Astrocyte (in vitro differentiated cells and primary cell): ENCODE results near the gene MAX. TPM values are rescaled to one million over a fixed set of nuclear protein-coding genes. Genes with fewer than 3 reads are reported as not detected.

Experiments
- DNase-seq: peaks from one replicate; pipeline ENCODE4 v3.0.0-alpha.2; 2010; ENCODE audit warnings: low read depth
- FAIRE-seq: peaks from 2 replicates; lab custom pipeline; 2011; peaks lifted over from hg19 to GRCh38; lab: Jason Lieb, UNC
- H2AFZ ChIP-seq: 2 replicates; pipeline ENCODE4 v1.6.0; 2012; ENCODE audit warnings: low read depth, low read length, inconsistent platforms
- H3K27ac ChIP-seq: 2 replicates; pipeline ENCODE4 v1.5.1; 2011; ENCODE audit warnings: low read depth, low read length, inconsistent platforms
- H3K27me3 ChIP-seq: 2 replicates; pipeline ENCODE4 v1.6.0; 2011; ENCODE audit warnings: low read length, inconsistent platforms; ENCODE audit not compliant: insufficient read depth
- H3K36me3 ChIP-seq: 2 replicates; pipeline ENCODE4 v1.5.1; 2011; ENCODE audit warnings: low read length, inconsistent platforms; ENCODE audit not compliant: insufficient read depth
- H3K4me1 ChIP-seq: 2 replicates; pipeline ENCODE4 v1.5.1; 2011; ENCODE audit warnings: low read length, inconsistent platforms; ENCODE audit not compliant: insufficient read depth
- H3K4me2 ChIP-seq: 2 replicates; pipeline ENCODE4 v1.6.0; 2012; ENCODE audit warnings: low read length, inconsistent platforms
- H3K4me3 ChIP-seq: 2 replicates; pipeline ENCODE4 v1.5.1; 2011; ENCODE audit warnings: low read depth, mild to moderate bottlenecking, low read length, inconsistent platforms; ENCODE audit not compliant: insufficient read depth
- H3K79me2 ChIP-seq: 2 replicates; pipeline ENCODE4 v1.6.0; 2012; ENCODE audit warnings: mild to moderate bottlenecking, low read length, inconsistent platforms; ENCODE audit not compliant: insufficient read depth
- H3K9ac ChIP-seq: 2 replicates; pipeline ENCODE4 v1.6.0; 2012; ENCODE audit warnings: mild to moderate bottlenecking, low read length, inconsistent platforms
- H3K9me3 ChIP-seq: 2 replicates; pipeline ENCODE4 v1.5.1; 2012; ENCODE audit warnings: low read depth, mild to moderate bottlenecking, low read length, inconsistent platforms; ENCODE audit not compliant: insufficient read depth
- H4K20me1 ChIP-seq: 2 replicates; pipeline ENCODE4 v1.6.0; 2012; ENCODE audit warnings: low read length, inconsistent platforms; ENCODE audit not compliant: insufficient read depth
- H3K27ac Mint-ChIP-seq: one replicate; pipeline ENCODE4 v1.8.0; 2021; ENCODE audit warnings: mild to moderate bottlenecking, mixed read lengths; ENCODE audit not compliant: unreplicated experiment
- H3K27me3 Mint-ChIP-seq: one replicate; pipeline ENCODE4 v1.8.0; 2021; ENCODE audit warnings: low read depth, mixed read lengths; ENCODE audit not compliant: unreplicated experiment
- H3K36me3 Mint-ChIP-seq: one replicate; pipeline ENCODE4 v1.8.0; 2021; ENCODE audit warnings: low read depth, mixed read lengths; ENCODE audit not compliant: unreplicated experiment
- H3K4me1 Mint-ChIP-seq: one replicate; pipeline ENCODE4 v1.8.0; 2021; ENCODE audit warnings: low read depth, mixed read lengths; ENCODE audit not compliant: unreplicated experiment
- H3K4me3 Mint-ChIP-seq: one replicate; pipeline ENCODE4 v1.8.0; 2021; ENCODE audit warnings: mild to moderate bottlenecking, moderate library complexity, mixed read lengths; ENCODE audit not compliant: unreplicated experiment
- H3K9me3 Mint-ChIP-seq: one replicate; pipeline ENCODE4 v1.8.0; 2021; ENCODE audit warnings: mild to moderate bottlenecking, mixed read lengths; ENCODE audit not compliant: unreplicated experiment
- EZH2 ChIP-seq: IDR thresholded peaks from 2 replicates; pipeline ENCODE4 v1.6.1; 2012; ENCODE audit warnings: mild to moderate bottlenecking, low read length, inconsistent platforms; ENCODE audit not compliant: insufficient read depth
- total RNA-seq: library from RNA; stranded (reverse); gene quantifications from 2 replicates; pipeline ENCODE4 v1.2.1, GENCODE V29; 2021
- TF ChIP-seq, protein P1 (sequence below): IDR thresholded peaks from 2 replicates; pipeline ENCODE4 v1.5.1; 2011; ENCODE audit warnings: low read depth, mild to moderate bottlenecking, inconsistent platforms, low read length, moderate library complexity; ENCODE audit not compliant: insufficient read depth

Gene MAX
- total RNA-seq, 1 donor from 2014 or later = 113 TPM

DNA sequence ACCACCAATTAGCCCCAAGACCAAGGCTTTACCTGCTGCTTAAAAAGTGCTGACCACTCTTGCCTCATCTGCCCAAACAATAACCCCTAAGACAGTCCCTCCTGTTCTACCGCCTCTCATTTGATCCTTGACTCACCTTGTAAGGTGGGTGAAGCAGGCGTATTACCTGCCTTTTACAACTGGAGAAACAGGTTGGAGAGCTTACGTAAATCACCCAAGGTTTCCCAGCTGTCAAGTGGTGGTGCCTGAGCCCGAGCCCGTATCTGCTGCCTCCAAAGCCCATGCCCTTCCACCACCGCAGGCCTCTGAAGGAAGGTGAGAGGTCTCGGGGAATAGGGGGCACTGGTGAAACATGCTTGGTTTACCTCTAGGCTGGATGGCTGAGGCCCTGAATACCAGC, 36.6 kb downstream of the MAX start:
- peaks cover 19% of the 10 kb centered on the region for H4K20me1 ChIP-seq
- H3K9ac ChIP-seq = no peak overlapping the region
- no peak for DNase-seq
- Mint-ChIP-seq H3K4me3 (no peak overlapping the region), H3K27ac (no peak overlapping the region), H3K27me3 (no peaks in the 10 kb centered on the region), H3K4me1 (peaks cover 4% of the 10 kb centered on the region), H3K9me3 (no peaks in the 10 kb centered on the region), H3K36me3 (peaks cover 48% of the 10 kb centered on the region)
- H3K4me2 ChIP-seq = no peak overlapping the region
- no peak overlapping the region for H3K4me3 ChIP-seq
- H3K27me3 ChIP-seq = no peaks in the 10 kb centered on the region
- H3K36me3 ChIP-seq = peaks cover 9% of the 10 kb centered on the region
- H3K9me3 ChIP-seq = no peaks in the 10 kb centered on the region
- no peak overlapping the region for H2AFZ ChIP-seq
- no peaks in the 10 kb centered on the region for H3K79me2 ChIP-seq
- H3K27ac ChIP-seq = no peak overlapping the region
- H3K4me1 ChIP-seq = peaks cover 12% of the 10 kb centered on the region
- no peak for TF ChIP-seq EZH2
- TF ChIP-seq, protein P1, sequence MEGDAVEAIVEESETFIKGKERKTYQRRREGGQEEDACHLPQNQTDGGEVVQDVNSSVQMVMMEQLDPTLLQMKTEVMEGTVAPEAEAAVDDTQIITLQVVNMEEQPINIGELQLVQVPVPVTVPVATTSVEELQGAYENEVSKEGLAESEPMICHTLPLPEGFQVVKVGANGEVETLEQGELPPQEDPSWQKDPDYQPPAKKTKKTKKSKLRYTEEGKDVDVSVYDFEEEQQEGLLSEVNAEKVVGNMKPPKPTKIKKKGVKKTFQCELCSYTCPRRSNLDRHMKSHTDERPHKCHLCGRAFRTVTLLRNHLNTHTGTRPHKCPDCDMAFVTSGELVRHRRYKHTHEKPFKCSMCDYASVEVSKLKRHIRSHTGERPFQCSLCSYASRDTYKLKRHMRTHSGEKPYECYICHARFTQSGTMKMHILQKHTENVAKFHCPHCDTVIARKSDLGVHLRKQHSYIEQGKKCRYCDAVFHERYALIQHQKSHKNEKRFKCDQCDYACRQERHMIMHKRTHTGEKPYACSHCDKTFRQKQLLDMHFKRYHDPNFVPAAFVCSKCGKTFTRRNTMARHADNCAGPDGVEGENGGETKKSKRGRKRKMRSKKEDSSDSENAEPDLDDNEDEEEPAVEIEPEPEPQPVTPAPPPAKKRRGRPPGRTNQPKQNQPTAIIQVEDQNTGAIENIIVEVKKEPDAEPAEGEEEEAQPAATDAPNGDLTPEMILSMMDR = no peak
- FAIRE-seq = no peak

- Histone ChIP-seq H3K36me3 (peaks cover 9% of the 10 kb centered on the region), H3K27ac (no peak overlapping the region), H3K4me2 (peak overlapping the region; percentile 38), H4K20me1 (peaks cover 4% of the 10 kb centered on the region), H3K27me3 (no peaks in the 10 kb centered on the region), H3K9ac (no peak overlapping the region), H3K9me3 (no peaks in the 10 kb centered on the region), H3K4me3 (no peak overlapping the region), H3K79me2 (no peaks in the 10 kb centered on the region), H2AFZ (no peak overlapping the region), H3K4me1 (peaks cover 12% of the 10 kb centered on the region)
- Mint-ChIP-seq H3K27me3 (no peaks in the 10 kb centered on the region), H3K4me3 (no peak overlapping the region), H3K36me3 (peaks cover 37% of the 10 kb centered on the region), H3K27ac (peak overlapping the region; percentile 69), H3K9me3 (no peaks in the 10 kb centered on the region), H3K4me1 (peaks cover 4% of the 10 kb centered on the region)
- TF ChIP-seq, protein P1 = no peak
- no peak for TF ChIP-seq EZH2
- DNase-seq = peak; percentile 4
- FAIRE-seq = peak; percentile 9
These were observed 39.9 kb downstream of the MAX start for GRCh38 chr14:65062096-65063075.

- Histone ChIP-seq H3K27ac (no peak overlapping the region), H3K9me3 (no peaks in the 10 kb centered on the region), H4K20me1 (peaks cover 4% of the 10 kb centered on the region), H3K4me3 (no peak overlapping the region), H3K36me3 (peaks cover 6% of the 10 kb centered on the region), H3K4me1 (peaks cover 11% of the 10 kb centered on the region), H3K79me2 (no peaks in the 10 kb centered on the region), H2AFZ (no peak overlapping the region), H3K4me2 (no peak overlapping the region), H3K27me3 (no peaks in the 10 kb centered on the region), H3K9ac (no peak overlapping the region)
- H3K9me3 Mint-ChIP-seq = no peaks in the 10 kb centered on the region
- DNase-seq (no peak), FAIRE-seq (no peak)
- no peak overlapping the region for H3K27ac Mint-ChIP-seq
- no peak for TF ChIP-seq EZH2
- TF ChIP-seq, protein P1 = no peak
- H3K4me1 Mint-ChIP-seq = peaks cover 4% of the 10 kb centered on the region
- H3K36me3 Mint-ChIP-seq = peaks cover 23% of the 10 kb centered on the region
- no peak overlapping the region for H3K4me3 Mint-ChIP-seq
- no peaks in the 10 kb centered on the region for H3K27me3 Mint-ChIP-seq
These were observed 44.6 kb downstream of the MAX start for GRCh38 chr14:65057695-65058094.
